ENCODE measurements around the gene PAQR9.

Gene PAQR9

DNA sequence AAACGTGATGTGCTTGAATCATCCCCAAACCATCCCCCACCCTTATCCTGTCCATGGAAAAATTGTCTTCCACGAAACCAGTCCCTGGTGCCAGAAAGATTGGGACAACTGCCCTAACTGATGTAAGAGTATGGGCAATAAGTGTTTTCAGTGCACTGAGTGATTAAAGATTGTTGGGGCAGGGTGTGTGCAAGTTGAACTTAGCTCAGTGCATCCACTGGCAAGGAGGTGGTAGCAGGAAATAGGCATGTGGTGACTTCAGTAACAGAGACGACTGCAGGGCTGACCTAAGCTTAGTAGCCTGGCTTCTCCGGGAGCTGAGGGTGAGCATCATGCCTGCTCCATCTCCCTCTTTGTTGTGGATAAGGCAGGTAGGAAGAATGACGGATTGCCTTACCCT, 27.5 kb downstream of the PAQR9 start:
- DNase-seq (ENCODE audit: low read depth) = no peak
- no peak for TF ChIP-seq CTCF (IDR thresholded peaks at IDR 0.05; ENCODE audit: insufficient read depth, low read depth, low read length, missing control alignments)
- H3K4me3 ChIP-seq (ENCODE audit: low read depth, low read length) = no peak overlapping the region

DNA sequence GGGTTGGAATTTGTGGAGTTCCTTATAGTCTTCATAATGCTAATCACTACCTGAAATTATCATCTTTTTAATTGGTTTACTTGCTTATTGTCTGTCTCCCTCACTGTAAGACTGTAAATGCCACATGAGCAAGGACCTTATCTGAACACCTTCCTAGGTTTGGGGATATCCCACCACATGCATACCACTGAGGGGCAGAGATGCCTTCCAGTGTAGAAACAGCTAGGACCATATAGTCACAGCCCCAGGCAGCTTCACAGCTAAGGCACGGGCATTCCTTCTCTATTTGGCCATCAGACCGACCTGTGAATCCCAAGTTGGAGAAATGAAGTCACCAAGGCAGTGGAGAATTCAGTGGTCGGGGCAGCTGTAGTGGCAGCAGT, 28.6 kb downstream of the PAQR9 start:
- TF ChIP-seq CTCF (IDR thresholded peaks at IDR 0.05; ENCODE audit: insufficient read depth, low read depth, low read length, missing control alignments) = no peak
- H3K4me3 ChIP-seq (ENCODE audit: low read depth, low read length) = no peak overlapping the region

DNA sequence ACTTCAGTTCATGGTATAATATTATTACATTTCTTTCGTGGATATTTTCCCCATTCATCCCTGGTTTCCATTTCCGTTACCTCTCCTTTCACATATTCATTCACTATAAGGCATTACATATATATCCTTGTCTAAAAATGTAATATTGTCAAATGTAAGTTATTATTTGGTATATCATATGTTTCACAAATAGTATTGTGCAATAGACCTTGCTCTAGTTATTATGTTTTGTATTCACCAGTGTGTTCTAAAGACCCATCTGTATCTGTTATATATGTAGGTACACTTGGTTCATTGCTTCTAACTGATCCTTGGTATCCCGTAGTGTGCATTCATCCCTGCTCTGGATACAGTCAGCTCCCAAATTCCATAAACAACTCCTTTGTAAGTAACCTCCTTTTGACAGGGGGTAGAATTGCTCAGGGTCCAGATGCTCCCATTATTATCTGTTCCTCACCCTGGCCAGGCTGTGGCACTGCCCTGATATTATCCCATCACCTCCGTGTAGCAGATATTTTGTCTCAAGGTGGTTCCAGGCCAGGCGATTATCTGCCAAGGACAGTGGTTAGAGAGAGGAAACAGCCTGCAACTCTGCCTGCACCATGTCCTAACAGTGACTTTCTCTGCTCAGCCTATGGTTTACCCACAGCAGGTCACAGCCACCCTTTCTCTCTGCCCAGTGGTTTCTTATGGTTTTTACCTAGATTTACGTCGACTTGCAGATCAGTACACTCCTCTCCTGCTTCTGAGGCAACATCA, 29.2 kb downstream of the PAQR9 start:
- H3K4me3 ChIP-seq (ENCODE audit: low read depth, low read length) = no peak overlapping the region
- no peak for DNase-seq (ENCODE audit: low read depth)
- TF ChIP-seq CTCF (IDR thresholded peaks at IDR 0.05; ENCODE audit: insufficient read depth, low read depth, low read length, missing control alignments) = no peak

More for the DNA sequence above, 28.6 kb downstream of the PAQR9 start:
- no peak for DNase-seq (ENCODE audit: low read depth)

DNA sequence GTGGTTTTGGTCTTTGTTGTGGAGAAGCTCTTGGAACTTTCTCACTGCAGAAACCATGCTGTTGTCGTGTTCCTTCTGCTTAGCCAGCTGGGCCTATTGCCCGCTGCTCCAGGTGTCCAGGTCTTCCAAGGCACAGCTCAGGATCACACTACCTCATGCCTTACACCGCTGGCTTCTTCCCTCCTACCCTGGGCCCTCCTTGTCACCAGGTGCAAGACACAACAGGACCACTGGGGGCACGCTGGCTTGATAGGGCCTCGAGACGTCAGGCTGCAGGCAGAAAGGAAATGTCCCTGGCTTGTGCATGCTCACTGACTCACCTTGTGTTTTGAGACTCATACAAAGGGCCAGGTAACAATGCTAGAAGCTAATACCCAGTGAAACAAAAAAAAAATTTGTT, 32.3 kb downstream of the PAQR9 start:
- peak; percentile 59 for DNase-seq (ENCODE audit: low read depth)
- H3K4me3 ChIP-seq (ENCODE audit: low read depth, low read length) = no peak overlapping the region
- TF ChIP-seq CTCF (IDR thresholded peaks at IDR 0.05; ENCODE audit: insufficient read depth, low read depth, low read length, missing control alignments) = peak; percentile 52

- no peak for DNase-seq (ENCODE audit: low read depth)
- H3K4me3 ChIP-seq (ENCODE audit: low read depth, low read length) = no peak overlapping the region
- TF ChIP-seq CTCF (IDR thresholded peaks at IDR 0.05; ENCODE audit: insufficient read depth, low read depth, low read length, missing control alignments) = no peak
Measured at GRCh38 chr3:142930463-142930862, 33.0 kb downstream of the PAQR9 start.

GRCh38 chr3:142929890-142930289, 33.6 kb downstream of the PAQR9 start:
- no peak for TF ChIP-seq CTCF (IDR thresholded peaks at IDR 0.05; ENCODE audit: insufficient read depth, low read depth, low read length, missing control alignments)
- H3K4me3 ChIP-seq (ENCODE audit: low read depth, low read length) = no peak overlapping the region
- DNase-seq (ENCODE audit: low read depth) = no peak

DNA sequence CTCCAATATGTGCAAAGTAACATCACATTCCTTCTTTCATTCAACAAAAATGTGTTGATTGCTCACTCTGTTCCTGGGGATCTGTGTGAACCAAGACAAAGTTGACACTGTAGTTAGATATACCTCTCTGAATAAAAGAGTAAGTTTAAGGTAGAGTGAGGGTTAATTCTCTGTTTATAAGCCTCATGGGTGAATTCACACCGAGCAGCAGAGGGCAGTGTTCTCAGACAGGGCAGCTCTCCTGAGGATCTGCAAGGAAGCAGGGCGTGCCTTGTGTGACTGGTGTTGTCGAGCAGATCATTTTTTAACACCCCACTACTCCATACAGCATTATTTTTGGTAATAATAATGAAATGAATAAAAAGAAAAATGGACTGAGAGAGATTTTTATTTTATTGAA, 34.4 kb downstream of the PAQR9 start:
- TF ChIP-seq CTCF (IDR thresholded peaks at IDR 0.05; ENCODE audit: insufficient read depth, low read depth, low read length, missing control alignments) = peak; percentile 55
- no peak overlapping the region for H3K4me3 ChIP-seq (ENCODE audit: low read depth, low read length)
- DNase-seq (ENCODE audit: low read depth) = peak; percentile 73
